ENCODE measurements around the gene PRKAA2.
"Not testable (repeated sequence)": the region's sequence is repeated elsewhere in the genome, so short reads cannot be mapped to it uniquely, and the experiment has no call there.

PRKAA2 gene

DNA sequence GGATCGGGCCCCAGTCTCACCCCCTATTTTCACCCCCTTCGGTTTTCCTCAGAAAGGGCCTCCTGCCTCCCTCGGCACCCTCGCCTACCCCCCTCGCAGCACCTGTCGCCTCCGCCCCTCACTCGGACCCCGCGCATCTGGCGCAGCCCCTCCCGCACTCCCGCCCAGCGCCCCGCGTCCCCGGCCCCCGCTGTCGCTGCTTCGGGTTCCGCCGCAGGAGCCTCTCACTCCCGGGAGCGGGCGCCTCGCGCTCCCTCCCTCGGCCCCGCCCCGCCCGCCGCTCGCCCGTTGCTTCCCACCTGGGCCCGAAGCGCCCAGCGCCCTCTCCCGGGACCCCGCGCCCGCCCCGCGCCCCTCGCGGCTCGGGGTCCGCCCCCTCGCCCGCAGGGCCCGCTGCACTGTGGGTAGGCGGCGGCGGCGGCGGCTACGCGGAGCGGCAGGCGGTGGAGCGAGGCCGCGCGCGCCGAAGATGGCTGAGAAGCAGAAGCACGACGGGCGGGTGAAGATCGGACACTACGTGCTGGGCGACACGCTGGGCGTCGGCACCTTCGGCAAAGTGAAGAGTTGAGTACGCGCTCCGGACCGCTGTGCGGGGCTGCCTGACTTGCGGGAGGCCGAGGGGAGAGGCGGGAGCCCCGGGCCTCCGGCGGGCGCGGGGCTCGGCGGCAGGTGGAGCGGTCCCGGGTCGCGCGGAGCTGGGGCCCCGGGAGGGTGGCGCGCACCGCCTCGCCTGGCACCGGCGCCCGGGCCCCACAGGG is at the start of gene PRKAA2:
PRKAA2 (plus strand) TSS at position 396 of the 758 bp plus-strand sequence; CDS start at position 470, 74 bp downstream.
- no peak for ATAC-seq

DNA sequence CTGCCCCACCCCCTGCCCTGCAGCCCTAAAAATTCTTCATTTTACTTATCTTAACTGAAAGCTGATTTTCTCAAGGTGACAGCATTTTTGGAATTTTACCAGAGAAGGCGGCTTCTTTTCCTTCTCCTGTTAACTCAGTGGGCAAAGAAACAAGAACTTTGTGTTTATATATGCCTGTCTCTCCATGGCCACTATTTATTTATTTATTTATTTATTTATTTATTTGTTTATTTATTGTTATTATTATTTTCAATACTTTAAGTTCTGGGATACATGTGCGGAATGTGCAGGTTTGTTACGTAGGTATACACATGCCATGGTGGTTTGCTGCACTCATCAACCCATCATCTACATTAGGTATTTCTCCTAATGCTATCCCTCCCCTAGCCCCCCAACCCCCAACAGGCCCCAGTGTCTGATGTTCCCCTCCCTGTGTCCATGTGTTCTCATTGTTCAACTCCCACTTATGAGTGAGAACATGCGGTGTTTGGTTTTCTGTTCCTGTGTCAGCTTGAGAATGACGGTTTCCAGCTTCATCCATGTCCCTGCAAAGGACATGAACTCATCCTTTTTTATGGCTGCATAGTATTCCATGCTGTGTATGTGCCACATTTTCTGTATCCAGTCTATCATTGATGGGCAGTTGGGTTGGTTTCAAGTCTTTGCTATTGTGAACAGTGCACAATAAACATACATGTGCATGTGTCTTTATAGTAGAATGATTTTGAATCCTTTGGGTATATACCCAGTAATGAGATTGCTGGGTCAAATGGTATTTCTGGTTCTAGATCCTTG is 49.5 kb upstream of the PRKAA2 start:
- ATAC-seq, result not testable (repeated sequence)

DNA sequence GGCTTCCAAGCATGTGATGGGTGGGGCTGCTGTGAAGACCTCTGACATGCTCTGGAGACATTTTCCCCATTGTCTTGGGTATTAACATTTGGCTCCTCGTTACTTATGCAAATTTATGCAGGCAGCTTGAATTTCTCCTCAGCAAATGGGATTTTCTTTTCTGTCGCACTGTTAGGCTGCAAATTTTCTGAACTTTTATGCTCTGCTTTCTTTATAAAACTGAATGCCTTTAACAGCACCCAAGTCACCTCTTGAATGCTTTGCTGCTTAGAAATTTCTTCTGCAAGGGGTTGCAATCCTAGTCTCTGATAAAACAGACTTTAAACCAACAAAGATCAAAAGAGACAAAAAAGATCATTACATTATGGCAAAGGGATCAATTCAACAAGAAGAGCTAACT is 35.0 kb upstream of the PRKAA2 start:
- not testable (repeated sequence) for ATAC-seq

DNA sequence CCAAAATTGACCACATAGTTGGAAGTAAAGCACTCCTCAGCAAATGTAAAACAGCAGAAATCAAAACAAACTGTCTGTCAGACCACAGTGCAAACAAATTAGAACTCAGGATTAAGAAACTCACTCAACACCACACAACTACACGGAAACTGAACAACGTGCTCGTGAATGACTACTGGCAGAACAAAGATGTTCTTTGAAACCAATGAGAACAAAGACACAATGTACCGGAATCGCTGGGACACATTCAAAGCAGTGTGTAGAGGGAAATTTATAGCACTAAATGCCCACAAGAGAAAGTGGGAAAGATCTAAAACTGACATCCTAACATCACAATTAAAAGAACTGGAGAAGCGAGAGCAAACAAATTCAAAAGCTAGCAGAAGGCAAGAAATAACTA is 34.3 kb upstream of the PRKAA2 start:
- ATAC-seq, result not testable (repeated sequence)

DNA sequence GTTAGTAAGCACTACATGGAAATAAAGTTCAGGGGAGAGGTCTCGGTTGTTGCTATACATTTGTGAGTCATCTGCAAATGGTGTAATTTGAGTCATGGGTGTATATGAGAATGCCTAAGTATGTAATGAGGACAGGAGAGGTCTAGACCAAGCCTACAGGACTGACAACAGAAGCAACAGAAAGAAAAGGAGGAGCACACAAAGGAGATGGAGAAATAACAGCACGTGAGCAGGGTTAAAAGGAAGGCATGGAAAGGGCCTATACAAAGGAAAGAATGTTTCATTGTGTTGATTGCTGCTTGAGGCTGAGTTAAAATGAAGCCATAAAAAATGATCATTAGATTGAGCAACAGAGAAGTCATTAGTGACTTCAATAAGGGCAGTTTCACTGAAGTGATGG is 28.0 kb upstream of the PRKAA2 start:
- ATAC-seq, result no peak

DNA sequence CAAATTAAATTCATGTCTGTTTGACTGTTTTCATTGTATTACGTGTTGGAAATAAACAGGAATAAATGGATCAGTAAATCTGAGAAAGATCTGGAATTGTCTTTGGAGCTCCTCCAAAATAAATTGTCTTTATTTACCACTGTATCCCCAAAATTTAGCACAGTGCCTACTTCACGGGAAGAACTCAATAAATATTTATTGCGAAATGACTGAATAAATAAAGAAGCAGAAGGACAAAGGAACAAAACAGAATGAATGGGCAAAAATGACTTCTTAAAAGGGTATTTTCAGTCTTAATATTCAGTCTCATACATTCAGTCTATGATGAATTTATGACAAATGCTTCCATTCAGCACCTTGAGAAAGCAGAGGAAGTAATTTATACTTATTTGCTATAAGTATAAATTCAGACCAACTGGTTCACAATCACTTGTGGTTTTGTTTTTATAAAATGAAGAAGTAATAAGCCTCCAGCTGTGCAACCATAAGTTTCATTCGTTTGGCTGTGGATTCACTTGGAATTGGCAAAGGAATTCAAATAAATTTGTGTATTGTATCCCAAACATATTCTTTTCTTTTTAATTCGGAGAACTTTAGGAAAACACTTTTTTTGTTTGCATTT is 19.2 kb upstream of the PRKAA2 start:
- no peak for ATAC-seq

DNA sequence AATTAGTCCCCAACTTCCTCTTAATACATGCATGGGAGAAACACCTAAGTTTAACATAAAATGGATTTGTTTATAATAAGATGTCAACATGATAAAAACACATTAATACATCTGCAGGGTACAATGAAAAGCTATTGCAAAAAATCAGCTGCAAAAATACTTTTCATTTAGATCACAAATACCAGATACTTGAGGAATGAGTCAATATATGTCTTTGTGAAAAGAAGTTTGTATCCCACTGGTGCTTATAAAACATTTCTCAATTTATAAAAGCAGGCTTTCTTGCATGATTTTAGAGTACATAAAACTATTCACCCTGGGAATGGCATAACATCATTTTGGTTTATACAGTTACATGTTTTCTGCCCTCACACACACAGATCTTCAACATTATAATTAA is 18.6 kb upstream of the PRKAA2 start:
- no peak for ATAC-seq

DNA sequence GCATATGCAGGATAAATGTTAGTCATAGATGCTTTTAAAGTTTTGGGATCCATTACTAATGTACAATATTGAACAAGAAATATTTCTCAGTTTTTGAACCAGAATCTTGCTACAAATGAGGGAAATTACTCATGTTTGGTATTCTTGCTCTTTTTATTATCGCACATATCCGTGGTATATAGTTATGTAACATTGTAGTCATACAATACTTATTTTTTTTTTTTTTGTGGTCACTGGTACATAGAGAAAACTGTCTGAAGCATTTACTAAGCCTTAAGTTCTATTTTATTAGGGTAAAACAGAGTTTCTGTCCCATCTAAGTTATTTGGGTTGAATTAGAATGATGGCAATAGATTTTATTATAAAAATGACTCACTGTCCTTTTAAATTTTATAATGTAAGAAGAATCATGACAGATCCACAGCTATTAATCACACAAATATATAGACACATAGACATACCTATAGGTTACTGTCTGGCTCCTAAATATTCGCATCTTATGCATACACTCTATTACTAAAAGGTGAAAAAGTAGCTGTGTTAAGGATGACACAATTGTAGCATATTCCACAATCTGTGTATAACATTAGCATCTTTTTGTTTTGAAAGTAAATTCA is 18.0 kb upstream of the PRKAA2 start:
- no peak for ATAC-seq

DNA sequence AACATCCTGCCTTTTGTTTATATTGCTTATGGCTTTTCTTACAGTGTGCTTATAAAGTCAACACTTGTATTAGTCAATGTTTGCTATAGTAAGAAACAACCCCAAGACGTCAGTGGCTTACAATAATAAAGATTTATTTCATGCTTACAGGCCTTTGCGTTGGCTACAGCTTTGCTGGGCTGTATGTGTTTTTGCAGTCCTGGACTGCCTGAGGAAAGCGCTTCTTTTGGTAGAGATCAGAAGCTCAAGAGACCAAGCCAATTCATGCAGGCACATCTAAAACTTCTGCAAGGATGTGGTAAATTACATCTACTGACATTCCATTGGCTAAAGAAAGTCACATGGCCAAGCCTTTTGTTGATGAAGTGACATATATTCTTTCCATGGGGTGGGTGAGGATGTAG is 17.5 kb upstream of the PRKAA2 start:
- no peak for ATAC-seq

DNA sequence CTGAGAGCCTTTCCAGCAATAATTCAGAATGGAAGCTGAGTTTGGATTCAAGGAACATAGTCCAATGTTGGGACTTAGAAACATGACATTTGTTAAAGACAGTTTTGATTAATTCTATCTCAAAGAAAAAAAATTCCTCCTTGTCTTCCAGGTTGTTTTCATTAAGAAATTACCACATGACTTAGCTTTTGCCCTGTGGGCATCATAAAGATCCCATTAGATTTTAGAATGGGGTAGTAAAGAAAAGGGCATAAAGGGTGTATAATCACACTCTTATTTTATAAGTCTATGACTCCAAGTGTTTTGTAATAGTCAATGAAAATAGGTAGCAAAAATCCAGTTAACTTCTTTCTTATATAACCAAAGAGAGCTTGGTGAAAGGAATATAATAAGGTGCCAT is 14.3 kb upstream of the PRKAA2 start:
- ATAC-seq, result no peak

DNA sequence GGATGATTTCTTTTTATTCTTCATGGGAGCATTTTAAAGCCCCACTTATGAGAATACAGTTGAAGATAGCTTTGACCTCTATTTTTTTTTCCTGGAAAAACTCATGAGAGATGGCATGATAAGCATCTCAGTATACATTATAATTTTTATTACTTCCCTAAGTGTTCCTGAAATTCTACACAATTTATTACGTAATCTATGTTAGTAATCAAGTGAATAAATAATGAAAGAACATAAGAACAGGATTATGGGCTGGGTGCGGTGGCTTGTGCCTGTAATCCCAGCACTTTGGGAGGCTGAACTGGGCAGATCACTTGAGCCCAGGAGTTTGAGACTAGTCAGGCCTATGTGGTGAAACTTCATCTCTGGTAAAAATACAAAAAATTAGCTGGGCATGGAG is 13.2 kb upstream of the PRKAA2 start:
- no peak for ATAC-seq

DNA sequence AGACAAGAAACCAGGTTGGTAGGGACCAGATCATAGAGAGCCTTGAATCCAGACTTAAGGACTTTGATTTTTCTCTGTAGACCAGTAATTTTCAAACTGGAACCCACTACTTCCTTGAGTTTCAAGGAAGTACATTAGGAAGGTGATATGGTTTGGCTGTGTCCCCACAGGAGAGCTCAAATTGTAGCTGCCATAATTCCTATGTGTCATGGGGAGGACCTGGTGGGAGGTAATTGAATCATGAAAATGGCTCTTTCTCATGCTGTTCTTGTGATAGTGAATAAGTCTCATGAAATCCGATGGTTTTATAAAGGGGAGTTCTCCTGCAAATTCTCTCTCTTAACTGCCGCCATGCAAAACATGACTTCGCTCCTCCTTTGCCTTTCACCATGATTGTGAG is 10.1 kb upstream of the PRKAA2 start:
- no peak for ATAC-seq

DNA sequence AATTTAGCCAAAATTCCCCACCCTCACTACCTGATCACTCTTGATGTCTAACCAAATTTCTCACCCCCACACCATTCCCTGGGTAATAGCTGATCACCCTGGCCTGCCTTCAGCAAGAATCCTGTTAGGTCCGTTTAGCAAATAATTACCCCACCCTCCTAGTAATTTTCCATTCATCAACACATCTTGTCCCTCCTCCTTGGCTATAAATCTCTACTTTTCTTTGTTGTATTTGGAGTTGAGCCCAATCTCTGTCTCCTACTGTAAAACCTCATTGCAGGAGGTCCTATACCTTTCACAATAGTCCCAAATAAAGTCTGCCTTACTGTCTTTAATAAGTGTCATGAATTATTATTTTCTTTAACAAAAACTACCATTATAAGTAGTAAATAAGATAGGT is 6.9 kb upstream of the PRKAA2 start:
- ATAC-seq, result no peak

DNA sequence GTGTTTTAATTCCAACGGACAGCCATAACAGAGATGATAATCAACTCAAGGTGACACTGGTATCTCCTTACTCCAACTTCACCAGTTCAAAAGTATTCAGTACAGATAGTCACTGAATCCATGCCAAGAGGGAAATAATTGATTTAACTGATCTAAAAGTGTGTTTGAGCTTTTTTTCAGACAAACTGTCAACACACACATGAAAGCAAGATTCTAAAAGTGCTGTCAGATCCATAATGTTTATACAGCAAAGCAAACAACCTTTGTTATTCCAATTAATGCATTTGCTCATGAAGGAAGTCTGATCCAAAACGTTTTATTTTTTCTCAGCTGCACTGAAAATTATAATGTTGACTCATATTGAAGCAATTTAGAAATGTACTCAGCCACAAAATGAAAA is 5.9 kb upstream of the PRKAA2 start:
- ATAC-seq, result no peak

DNA sequence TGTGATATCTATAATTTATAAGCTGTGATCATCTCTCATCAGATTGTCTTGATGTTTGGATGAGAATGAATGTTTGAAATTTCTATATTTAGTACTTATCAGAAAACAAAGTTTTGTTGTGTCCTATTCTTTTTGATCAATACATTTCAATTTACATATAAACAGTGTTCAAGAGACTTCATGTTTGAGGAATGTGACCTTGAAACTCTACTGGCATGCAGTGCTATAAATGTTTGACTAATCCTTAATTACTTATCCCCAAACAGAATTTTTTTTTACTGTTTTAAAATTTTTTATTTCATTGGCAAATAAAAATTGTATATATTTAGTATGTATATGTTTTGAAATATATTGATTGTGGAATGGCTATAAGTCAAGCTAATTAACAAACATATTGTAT is 1.5 kb upstream of the PRKAA2 start:
- no peak for ATAC-seq

DNA sequence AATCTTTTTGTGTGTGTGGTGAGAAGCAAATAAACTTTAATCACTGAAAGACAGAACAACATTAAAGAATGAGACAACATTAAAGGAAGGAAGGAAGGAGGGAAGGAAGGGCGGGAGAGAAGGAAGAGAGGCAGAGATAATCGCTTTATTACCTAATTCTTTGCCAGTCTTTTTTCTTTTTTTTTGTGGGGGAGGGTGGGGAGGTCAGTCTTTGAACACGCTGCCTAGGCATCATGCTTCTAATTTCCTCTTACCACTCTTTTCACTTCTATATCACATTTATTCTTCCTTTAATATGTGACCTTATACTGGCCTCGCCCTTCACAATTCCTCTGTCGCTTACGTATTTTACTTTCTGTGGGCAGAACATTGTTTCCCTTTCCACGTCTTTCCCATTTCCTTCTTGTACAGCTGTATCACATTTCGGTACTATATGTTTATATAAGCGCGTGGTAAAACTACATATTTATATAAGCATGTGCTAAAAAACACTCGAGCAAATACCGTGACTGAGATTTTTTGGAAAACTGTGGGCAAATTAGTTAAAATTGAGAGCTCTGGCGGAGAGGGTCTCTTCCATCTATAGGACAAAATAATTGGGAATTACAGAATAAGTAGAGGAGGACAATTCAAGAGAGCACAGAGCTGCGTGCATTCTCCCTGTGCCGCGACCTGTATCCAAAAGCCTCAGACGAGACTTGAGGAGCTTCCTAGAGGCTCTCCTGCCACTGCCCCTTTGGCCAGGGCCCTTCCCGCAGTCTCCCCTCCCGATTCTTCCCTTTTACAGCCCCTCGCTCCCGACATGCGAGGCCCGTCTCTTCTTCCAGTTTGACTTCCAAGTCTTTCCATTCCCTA is 823 bp upstream of the PRKAA2 start:
- ATAC-seq, result no peak

DNA sequence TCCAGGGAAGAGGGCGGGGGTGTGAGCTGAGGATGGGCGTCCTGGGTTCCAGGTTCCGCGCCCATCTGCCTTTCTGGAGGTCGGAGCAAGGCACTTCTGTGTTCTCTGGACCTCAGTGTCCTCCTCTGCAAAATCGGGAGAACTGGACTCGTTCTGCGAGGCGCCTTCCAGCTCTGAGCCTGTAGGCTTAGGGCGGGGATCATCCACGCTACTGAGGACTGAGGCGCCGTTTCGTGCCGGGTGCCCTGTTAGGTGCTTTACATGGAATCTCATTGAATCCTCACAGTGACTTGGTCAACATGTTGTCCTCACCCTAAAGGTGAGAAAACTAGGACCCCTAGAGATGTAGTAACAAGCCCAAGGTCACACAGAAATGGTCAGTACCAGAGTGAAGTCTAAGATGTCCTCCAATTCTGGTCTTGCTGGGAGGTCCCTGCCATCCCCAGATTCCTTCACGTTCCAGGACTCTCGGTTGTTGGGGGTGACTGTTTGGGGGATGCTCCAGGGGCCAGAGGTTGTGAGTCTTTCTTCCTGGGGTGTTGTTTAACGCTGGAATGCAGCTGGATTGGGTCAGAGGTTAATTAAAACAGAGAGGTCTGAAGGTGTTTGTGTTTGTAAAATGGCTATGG is 677 bp downstream of the PRKAA2 start:
- no peak for ATAC-seq

DNA sequence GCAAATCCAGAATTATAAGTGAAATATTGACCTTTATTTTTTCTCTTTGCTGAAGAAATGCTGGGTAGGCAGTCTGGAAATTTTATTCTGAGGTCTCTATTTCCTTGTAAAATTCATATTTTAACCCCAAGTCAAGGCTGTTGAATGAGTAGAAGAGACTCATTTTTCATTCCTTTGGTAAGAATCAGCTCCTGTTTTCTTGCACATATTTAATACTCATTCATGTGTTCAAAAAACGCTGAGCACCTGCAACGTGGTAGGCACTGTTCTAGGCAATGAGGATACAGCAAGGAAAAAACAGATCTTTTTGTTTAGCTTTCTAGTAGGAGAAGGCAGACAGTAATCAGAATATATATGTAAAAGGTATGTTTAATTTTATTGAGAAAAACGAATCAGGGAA is 1.5 kb downstream of the PRKAA2 start:
- no peak for ATAC-seq

DNA sequence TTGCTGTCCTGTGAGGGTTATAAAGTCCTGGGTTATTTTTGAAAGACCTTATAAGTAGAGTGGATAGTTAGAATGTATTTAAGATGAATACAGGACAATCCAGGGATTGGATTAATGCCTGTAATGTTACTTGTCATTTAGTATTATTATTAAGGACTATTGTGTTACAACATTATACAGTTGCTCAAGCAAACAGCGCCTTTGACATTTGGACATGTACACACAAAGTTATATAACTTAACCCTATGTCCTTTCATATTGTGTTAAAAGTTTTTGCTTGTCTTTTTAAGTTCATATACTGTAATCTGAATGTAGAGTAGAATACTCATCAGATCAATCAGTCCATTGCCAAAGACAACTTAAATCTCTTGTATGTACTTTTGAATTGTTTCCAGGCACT is 2.0 kb downstream of the PRKAA2 start:
- no peak for ATAC-seq

DNA sequence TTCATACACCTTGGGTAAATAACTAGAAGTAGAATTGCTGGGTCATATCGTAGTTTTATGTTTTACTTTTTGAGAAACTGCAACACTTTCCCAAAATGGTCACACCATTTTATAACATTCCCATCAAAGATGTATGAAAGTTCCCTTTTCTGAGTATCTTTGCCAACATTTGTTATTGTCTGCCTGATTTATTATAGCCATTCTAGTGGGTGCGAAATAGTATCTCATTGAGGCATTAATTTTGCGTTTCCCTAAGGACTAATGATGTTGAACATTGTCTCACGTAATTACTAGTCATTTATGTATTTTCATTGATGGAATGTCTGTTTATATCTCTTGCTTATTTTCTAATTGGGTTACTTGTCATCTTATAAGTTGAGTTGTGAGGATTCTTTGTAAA is 3.4 kb downstream of the PRKAA2 start:
- no peak for ATAC-seq

DNA sequence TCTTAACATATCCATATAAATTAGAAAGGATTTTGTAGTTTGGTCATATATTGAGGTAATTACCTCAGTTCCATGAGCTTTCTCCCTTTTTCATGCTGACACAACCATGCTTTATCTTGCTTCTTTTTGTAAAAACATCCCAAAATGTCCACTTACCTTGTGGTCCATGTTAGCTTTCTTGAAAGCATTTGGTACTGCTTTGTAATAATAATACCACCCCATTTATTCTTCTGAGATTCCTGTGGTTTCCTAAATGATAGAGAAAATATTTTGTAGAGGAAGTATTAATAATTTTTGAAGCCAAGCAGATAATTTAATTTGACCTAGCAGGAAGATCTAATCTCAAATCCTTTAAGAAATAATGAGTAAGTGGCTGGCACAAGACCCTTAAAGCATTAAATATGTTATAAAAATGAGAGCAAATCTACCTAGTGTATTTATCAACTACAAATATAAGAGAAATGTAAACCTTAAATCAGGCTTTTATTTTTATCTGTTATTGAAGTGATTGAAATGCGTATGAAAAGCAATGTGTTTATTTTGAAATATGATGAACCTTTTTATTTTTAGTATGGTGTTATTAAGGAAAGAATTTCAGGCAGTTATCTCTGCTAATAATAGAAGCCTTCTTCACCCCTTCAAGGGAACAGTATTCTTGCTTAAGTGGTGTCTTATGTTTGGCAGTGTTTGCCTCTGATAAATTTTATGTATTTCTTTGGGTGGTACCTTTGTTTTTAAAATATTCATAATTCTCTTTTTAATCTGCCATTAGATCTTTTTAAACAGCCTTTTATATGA is 9.2 kb downstream of the PRKAA2 start:
- no peak for ATAC-seq

Data from activated CD4-positive, CD25-positive, alpha-beta regulatory T cell treated with anti-CD3 and anti-CD28 coated beads, Interleukin-2, amount 50 U/mL, for 24 hours (primary cell).